Diencephalon (tissue), 1 donor: Measurements from ENCODE around the gene TWF2. TPM values are rescaled to one million over a fixed set of nuclear protein-coding genes. Genes with fewer than 3 reads are reported as not detected.

Experiments
- small RNA-seq: library from RNA; depleted of rRNA; stranded (forward); fragments of <200 nt; gene quantifications from one replicate; pipeline ENCODE3, GENCODE V24; 2014
- total RNA-seq: library from RNA; depleted of rRNA; stranded (reverse); fragments of >200 nt; gene quantifications from one replicate; pipeline ENCODE4 v1.2.3, GENCODE V29; 2014

Gene TWF2
- total RNA-seq = 24.0 TPM

GRCh38 chr3:52238761-52239701, at the start of gene TWF2:
TWF2 (minus strand) TSS chr3:52239158; CDS start chr3:52239016, 142 bp downstream.

GRCh38 chr3:52278510-52279069, 39.6 kb upstream of the TWF2 start, which contains the start of gene WDR82:
WDR82 (minus strand) TSS chr3:52278649; CDS start chr3:52278361, 288 bp downstream.

GRCh38 chr3:52245322-52246263, 6.6 kb upstream of the TWF2 start, which contains the start of gene PPM1M:
PPM1M (plus strand) TSS chr3:52245759; CDS start chr3:52245825, 66 bp downstream.

GRCh38 chr3:52225452-52226228, 13.3 kb downstream of the TWF2 start, which contains the start of gene TLR9:
TLR9 (minus strand) TSS chr3:52225645; CDS start chr3:52225529, 116 bp downstream.

GRCh38 chr3:52197842-52198625, 40.9 kb downstream of the TWF2 start, which contains the start of gene ALAS1:
ALAS1 (plus strand) TSS chr3:52198160; CDS start chr3:52199242, 1,082 bp downstream.

Small RNA genes within 50 kb of the gene (small RNA-seq; reads per million reads assigned to genes)
- gene MIRLET7G = 4,221 reads per million, percentile 100 among the genes with 10 or more reads in this experiment

Other genes with a start within 250 kb of the TWF2 start
- gene RPL29, start 243.3 kb downstream of the TWF2 start, total RNA-seq = 715 TPM
- gene DUSP7, start 182.6 kb downstream of the TWF2 start, total RNA-seq = 9.5 TPM
- gene POC1A, start 84.7 kb downstream of the TWF2 start, total RNA-seq = 5.1 TPM
- 50.7 TPM for gene ALAS1, start 41.0 kb downstream of the TWF2 start, total RNA-seq
- gene TLR9, start 13.5 kb downstream of the TWF2 start, total RNA-seq = under 0.01 TPM
- 7.4 TPM for gene PPM1M, start 6.6 kb upstream of the TWF2 start, total RNA-seq
- 162 TPM for gene WDR82, start 39.5 kb upstream of the TWF2 start, total RNA-seq
- 2.3 TPM for gene GLYCTK, start 48.7 kb upstream of the TWF2 start, total RNA-seq
- 2.5 TPM for gene DNAH1, start 77.2 kb upstream of the TWF2 start, total RNA-seq
- gene BAP1, start 170.8 kb upstream of the TWF2 start, total RNA-seq = 81.2 TPM
- 6.9 TPM for gene PHF7, start 171.5 kb upstream of the TWF2 start, total RNA-seq
- 4.4 TPM for gene SEMA3G, start 205.9 kb upstream of the TWF2 start, total RNA-seq
- gene TNNC1, start 214.9 kb upstream of the TWF2 start, total RNA-seq = not detected
- 103 TPM for gene NISCH, start 216.4 kb upstream of the TWF2 start, total RNA-seq